NCI-H1092 treated with DMSO at 0.1 percent for 48 hours (cell line): ENCODE results near the gene LIFR.

Source experiments
- DNase-seq: peaks from one replicate; lab custom pipeline; 2025; lab: John Stamatoyannopoulos, UW

LIFR gene

DNA sequence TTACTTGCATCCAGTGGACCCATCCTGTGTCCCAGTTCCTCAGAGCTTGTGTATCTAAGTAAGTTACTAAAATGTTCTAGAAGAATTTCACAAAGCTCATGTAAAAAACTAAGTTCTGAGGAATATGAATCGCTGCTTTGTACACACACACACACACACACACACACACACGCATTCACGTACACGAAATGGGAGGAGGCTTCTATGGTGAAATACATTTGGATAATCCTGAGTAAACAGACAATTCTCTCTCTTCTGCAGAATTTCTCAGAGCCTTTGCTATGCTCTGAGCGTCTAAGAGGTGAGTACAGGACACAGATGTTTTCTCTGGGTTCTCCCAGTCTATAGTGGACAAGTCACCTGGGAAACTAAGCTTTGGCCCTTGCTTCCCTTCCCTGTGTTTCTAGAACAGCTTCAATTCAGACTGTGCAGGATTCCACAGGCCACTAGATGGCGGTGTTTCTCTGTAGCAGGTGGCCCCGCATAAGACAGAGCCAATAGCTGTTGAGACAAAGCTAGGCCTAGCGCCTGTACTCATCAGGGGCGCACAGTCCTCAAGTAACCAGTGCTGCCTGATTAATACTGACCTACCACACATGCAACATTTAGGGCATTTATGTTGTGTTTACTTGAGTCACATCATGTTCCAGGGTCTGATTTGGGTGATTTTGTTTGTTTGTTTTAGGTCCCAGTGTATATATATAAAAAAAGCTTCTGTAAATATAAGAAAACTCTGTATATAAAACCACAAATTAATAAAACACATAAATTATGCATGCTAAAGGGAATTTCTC is 114.8 kb downstream of the LIFR start:
- peak; percentile 92 for DNase-seq

DNA sequence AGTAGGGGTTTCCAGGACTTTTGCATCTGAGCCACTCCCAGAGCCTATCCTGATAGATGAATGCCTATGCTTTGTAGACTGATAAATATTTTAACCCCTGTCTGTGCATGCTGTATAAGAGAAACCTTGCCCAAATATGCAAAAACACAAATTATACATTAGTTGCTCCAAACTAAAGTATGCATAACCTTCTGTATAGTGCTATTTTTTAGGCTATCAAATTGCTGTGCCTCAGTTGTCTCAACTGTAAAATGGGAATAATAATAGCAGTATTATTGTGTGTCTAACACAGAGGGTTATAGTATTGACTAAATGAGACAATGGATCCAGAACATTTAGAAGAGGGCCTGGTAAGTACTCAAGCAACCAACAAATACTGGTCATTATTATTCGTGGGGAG is 117.7 kb downstream of the LIFR start:
- no peak for DNase-seq

DNA sequence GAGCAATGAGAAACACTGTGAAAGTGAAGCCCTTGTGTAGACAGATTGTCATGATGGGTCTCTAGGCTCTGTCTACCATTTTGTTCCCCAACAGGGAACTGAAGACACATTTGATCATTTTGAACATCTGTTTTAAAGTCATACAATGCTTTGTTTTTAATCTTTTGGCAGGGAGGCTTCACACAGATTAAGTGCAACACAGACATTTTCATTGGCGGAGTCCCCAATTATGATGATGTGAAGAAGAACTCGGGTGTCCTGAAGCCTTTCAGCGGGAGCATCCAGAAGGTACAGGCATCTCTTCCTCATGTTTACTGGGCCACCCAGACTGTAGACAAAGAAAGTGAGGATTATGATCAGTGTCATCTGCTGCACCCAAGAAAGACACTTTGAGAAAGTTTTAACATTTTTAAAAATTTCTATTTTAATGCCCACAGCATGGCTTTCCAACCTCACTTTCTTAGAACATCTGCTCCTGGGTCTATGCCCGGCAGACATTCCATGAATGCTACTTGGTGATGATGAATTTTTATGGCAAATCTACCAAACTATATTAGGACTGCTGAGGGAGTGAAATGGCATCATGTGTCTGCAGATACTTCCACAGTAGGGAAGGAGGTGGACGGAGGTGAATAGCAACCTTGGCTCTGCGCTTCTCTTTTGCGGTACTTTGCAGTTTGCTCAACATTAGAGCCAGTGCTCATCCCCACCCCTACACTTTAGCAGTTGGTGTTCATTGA is 121.3 kb downstream of the LIFR start:
- DNase-seq = no peak

DNA sequence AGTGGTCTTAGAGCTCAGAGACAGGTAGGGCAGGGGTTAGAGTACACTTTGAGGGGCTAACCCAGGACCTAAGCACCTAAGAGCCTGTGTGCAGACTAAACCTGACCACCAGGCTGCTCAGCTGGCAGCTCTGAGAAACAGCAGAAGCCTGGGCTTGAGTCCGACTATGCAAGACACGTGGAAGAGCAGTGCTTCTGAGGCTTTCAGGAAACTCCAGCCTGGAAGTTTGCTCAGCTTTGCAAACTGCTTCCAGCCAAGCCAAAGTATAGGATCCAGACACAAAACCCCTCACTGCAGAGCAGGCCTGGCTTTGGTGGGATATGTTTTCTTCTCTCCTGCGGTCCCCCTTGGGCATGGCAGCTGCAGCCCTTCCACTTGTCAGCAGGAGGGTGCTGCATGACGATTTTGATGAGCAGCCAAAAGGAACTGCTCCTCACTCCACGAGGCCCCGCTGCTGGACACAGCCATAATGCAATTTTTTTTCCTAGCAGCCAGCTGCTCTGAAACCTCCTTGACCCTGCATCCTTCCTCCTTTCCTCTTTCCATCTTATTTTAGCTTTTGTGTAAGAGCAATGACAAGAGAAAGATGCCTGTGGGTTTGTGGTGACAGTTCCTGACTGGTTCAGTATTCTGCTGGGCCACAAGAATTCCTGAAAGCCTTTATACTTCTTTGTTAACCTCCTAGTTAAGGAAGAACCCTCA is 123.1 kb downstream of the LIFR start:
- peak; percentile 4 for DNase-seq

DNA sequence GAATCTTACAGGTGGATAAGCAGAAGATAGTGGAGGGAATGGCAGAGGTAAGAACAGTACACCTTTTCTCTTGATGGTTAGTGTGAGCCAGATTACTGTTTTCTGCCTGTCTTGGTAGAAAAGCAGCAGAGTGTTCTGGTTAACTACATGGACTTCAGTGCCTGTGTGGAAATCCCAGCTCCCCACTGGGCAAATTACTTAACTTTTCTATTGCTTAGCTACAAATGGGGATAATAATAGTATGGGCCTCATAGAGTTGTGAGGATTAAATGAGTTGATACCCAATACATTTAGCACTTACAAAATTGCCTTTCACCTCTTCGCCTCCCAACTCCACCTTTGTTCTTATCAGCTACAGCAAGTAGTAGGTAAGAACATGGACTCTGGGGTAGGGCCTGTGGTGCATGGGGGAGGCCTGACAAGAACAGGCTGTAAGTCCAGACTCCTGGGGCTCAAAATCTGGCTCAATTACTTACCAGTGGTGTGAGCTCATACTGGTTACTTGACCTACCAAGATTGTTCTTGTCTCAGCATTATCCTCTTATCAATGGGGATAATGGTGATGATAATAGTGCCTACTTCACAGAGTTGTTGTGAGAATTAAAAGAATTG is 125.1 kb downstream of the LIFR start:
- no peak for DNase-seq

DNA sequence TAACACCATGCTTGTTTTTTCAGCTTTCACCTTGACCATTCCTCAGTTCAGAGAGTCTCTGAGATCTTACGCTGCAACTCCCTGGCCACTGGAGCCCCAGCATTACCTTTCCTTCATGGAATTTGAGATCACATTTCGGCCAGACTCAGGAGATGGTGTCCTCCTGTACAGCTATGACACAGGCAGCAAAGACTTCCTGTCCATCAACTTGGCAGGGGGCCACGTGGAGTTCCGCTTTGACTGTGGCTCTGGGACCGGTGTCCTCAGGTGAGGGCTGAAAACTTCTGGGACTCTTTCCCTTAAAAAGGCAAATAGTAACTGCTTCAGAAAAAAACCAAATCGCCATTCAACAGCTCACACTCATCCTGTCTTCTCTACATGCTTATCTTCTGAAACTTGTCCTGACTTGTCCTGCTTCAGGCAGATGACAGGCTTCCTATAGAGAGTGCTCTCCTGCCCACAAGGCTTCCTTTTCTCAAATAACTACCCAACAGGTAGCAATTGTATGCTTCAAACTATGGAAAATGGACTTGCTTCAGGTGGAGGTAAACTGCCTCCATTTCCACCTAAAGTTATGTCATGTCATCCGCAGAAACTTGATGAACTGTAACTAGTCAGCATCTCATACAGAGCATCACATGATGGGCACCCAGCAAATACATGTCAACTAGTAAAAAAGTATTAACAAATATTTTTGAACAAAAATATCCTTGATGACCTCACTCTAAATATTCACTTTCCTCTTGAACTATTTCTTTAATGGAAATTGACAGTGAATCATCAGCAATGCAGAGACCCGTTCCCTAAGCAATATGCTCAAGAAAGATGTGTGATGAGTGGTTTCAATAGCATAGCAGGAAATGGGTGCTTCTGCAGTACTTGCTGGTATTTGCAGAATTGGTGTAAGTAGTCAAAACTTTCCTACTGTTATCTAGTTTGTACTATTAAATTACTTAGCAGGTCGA is 129.2 kb downstream of the LIFR start:
- no peak for DNase-seq

DNA sequence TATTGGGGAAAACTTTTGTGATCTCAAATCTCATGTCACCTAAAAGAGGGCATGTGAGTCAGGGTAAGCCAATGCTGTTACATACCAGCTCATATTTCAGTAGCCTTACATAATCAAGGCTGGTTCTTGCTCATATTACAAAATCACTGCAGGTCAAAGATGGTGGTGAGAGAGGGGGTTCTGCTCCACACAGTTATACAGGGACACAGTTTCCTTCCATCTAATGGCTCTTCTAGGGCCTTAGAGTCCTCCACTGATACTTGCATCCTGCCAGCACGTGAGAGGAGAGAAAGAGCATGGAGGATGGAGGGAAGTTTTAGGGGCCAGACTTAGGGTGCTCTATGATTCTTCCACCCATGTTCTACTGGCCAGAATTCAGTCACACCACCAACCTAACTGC is 130.0 kb downstream of the LIFR start:
- no peak for DNase-seq
